Left kidney (tissue), 8 donors: Measurements from ENCODE around the gene EIF2AK2. TPM values are rescaled to one million over a fixed set of nuclear protein-coding genes. Genes with fewer than 3 reads are reported as not detected.
"Not testable (repeated sequence)": the region's sequence is repeated elsewhere in the genome, so short reads cannot be mapped to it uniquely, and the experiment has no call there.

Source experiments
- DNase-seq: peaks from one replicate; pipeline ENCODE4 v3.0.0-alpha.2; 2013
- long read RNA-seq, 8 donors: transcript quantifications; one replicate each; lab custom pipeline, GENCODE V29; 2026
- polyA plus RNA-seq: library from polyadenylated mRNA; unstranded; fragments of 120-200 nt; gene quantifications from one replicate; pipeline ENCODE4 v1.2.1, GENCODE V29; 2013; ENCODE audit not compliant: insufficient read length

Gene EIF2AK2
- 41.5 TPM for polyA plus RNA-seq
- long read RNA-seq, donor 1, full-length matches to known transcripts: 10 of 10 reads
- long read RNA-seq, donor 1, partial matches to known transcripts: 0 of 10 reads
- long read RNA-seq, donor 1, other reads (novel, unspliced or antisense): 0 of 10 reads
- long read RNA-seq, donor 2, full-length matches to known transcripts: 3 of 3 reads
- long read RNA-seq, donor 2, partial matches to known transcripts: 0 of 3 reads
- long read RNA-seq, donor 2, other reads (novel, unspliced or antisense): 0 of 3 reads
- long read RNA-seq, donor 3, partial matches to known transcripts: 0 of 4 reads
- long read RNA-seq, donor 3, other reads (novel, unspliced or antisense): 0 of 4 reads
- long read RNA-seq, donor 4, partial matches to known transcripts: 0 of 1 reads
- long read RNA-seq, donor 4, other reads (novel, unspliced or antisense): 0 of 1 reads
- long read RNA-seq, donor 5: 0 reads
- long read RNA-seq, donor 6, partial matches to known transcripts: 16 of 19 reads
- long read RNA-seq, donor 6, other reads (novel, unspliced or antisense): 0 of 19 reads
- long read RNA-seq, donor 7, full-length matches to known transcripts: 3 of 3 reads
- long read RNA-seq, donor 7, partial matches to known transcripts: 0 of 3 reads
- long read RNA-seq, donor 7, other reads (novel, unspliced or antisense): 0 of 3 reads
- long read RNA-seq, donor 8, full-length matches to known transcripts: 3 of 3 reads
- long read RNA-seq, donor 8, partial matches to known transcripts: 0 of 3 reads
- long read RNA-seq, donor 8, other reads (novel, unspliced or antisense): 0 of 3 reads

- DNase-seq: peak; percentile 83
These were observed at the start of gene EIF2AK2 for GRCh38 chr2:37156857-37157714. Gene EIF2AK2 (minus strand): TSS chr2:37156980. CDS start chr2:37147806, 9,174 bp downstream.

GRCh38 chr2:37205689-37206341 lies 49.0 kb upstream of the EIF2AK2 start:
- no peak for DNase-seq

- DNase-seq: not testable (repeated sequence)
These were observed 48.4 kb upstream of the EIF2AK2 start for GRCh38 chr2:37205071-37205661.

GRCh38 chr2:37203708-37204107 lies 46.9 kb upstream of the EIF2AK2 start:
- DNase-seq: no peak

GRCh38 chr2:37201766-37202165 lies 45.0 kb upstream of the EIF2AK2 start:
- no peak for DNase-seq

- no peak for DNase-seq
These were observed 44.4 kb upstream of the EIF2AK2 start for GRCh38 chr2:37201208-37201607.

GRCh38 chr2:37198681-37199065 lies 41.9 kb upstream of the EIF2AK2 start:
- DNase-seq: no peak

- DNase-seq: peak; percentile 84
These were observed 39.8 kb upstream of the EIF2AK2 start, which contains the start of gene CEBPZOS for GRCh38 chr2:37196320-37197195. Gene CEBPZOS (plus strand): TSS chr2:37196496. CDS start chr2:37199705, 3,209 bp downstream.

- DNase-seq: not testable (repeated sequence)
These were observed 39.1 kb upstream of the EIF2AK2 start for GRCh38 chr2:37195862-37196319.

GRCh38 chr2:37192551-37192950 lies 35.8 kb upstream of the EIF2AK2 start:
- DNase-seq: no peak

- DNase-seq: no peak
These were observed 35.0 kb upstream of the EIF2AK2 start for GRCh38 chr2:37191747-37192146.

GRCh38 chr2:37191253-37191652 lies 34.5 kb upstream of the EIF2AK2 start:
- DNase-seq: no peak

- no peak for DNase-seq
These were observed 33.5 kb upstream of the EIF2AK2 start for GRCh38 chr2:37190290-37190689.

GRCh38 chr2:37189452-37190153 lies 32.8 kb upstream of the EIF2AK2 start:
- DNase-seq: no peak

GRCh38 chr2:37188570-37188969 lies 31.8 kb upstream of the EIF2AK2 start, which contains the start of gene SULT6B1:
Gene SULT6B1 (minus strand): TSS chr2:37188670. CDS start chr2:37188640, 30 bp downstream.
- no peak for DNase-seq

- DNase-seq: no peak
These were observed 25.2 kb upstream of the EIF2AK2 start for GRCh38 chr2:37181726-37182684.

- DNase-seq: no peak
These were observed 23.9 kb upstream of the EIF2AK2 start for GRCh38 chr2:37180640-37181039.
